DOHH2 (cell line): ENCODE data around the gene ENDOU.

Source experiments
- H3F3A ChIP-seq: fragments of 200-600 bp; sonication (generic), shearing (Covaris generic); 2 replicates; pipeline ENCODE4 v1.6.0; 2016; ENCODE audit warnings: antibody characterized with exemption, mild to moderate bottlenecking; ENCODE audit not compliant: control insufficient read depth, insufficient read depth
- H3K27ac ChIP-seq: fragments of 200-600 bp; sonication (generic); 2 replicates; pipeline ENCODE4 v1.5.1; 2014; ENCODE audit warnings: low read depth, mild to moderate bottlenecking, low read length, moderate library complexity
- H3K27me3 ChIP-seq: fragments of 200-600 bp; sonication (generic); 2 replicates; pipeline ENCODE4 v1.6.1; 2014; ENCODE audit warnings: mild to moderate bottlenecking, low read length, mixed read lengths; ENCODE audit not compliant: control insufficient read depth
- H3K36me3 ChIP-seq: fragments of 200-600 bp; sonication (generic); 2 replicates; pipeline ENCODE4 v1.6.1; 2014; ENCODE audit warnings: mild to moderate bottlenecking, low read length, moderate library complexity, mixed read lengths; ENCODE audit not compliant: control insufficient read depth
- H3K4me1 ChIP-seq: fragments of 200-600 bp; sonication (generic); 2 replicates; pipeline ENCODE4 v1.6.1; 2014; ENCODE audit warnings: mild to moderate bottlenecking, low read length, mixed read lengths; ENCODE audit not compliant: control insufficient read depth
- H3K4me2 ChIP-seq: fragments of 200-600 bp; sonication (generic); 2 replicates; pipeline ENCODE4 v1.6.0; 2014; ENCODE audit warnings: mild to moderate bottlenecking, low read length, moderate library complexity
- H3K4me3 ChIP-seq: fragments of 200-600 bp; sonication (generic); 2 replicates; pipeline ENCODE4 v1.5.1; 2014; ENCODE audit warnings: mild to moderate bottlenecking, low read length, mixed read lengths
- H3K79me2 ChIP-seq: fragments of 200-600 bp; sonication (generic); 2 replicates; pipeline ENCODE4 v1.6.1; 2014; ENCODE audit warnings: mild to moderate bottlenecking, low read length, mixed read lengths; ENCODE audit not compliant: control insufficient read depth
- H3K9me2 ChIP-seq: fragments of 200-600 bp; sonication (generic); replicated peaks from 2 replicates; pipeline ENCODE4 v1.6.1; 2014; ENCODE audit warnings: mild to moderate bottlenecking, low read length, mixed read lengths; ENCODE audit not compliant: control insufficient read depth
- H3K9me3 ChIP-seq: fragments of 200-600 bp; sonication (generic); 2 replicates; pipeline ENCODE4 v1.6.1; 2014; ENCODE audit warnings: antibody characterized with exemption, low read length, mixed read lengths; ENCODE audit not compliant: control insufficient read depth, insufficient read depth
- H4K20me1 ChIP-seq: fragments of 200-600 bp; sonication (generic); 2 replicates; pipeline ENCODE4 v1.6.0; 2014; ENCODE audit warnings: low read depth, mild to moderate bottlenecking, antibody characterized with exemption, low read length, moderate library complexity; ENCODE audit not compliant: control insufficient read depth, insufficient read depth
- EZH2phosphoT487 ChIP-seq: fragments of 200-600 bp; sonication (generic); IDR thresholded peaks from 2 replicates; pipeline ENCODE4 v1.6.1; 2017; ENCODE audit warnings: borderline replicate concordance, mild to moderate bottlenecking, antibody characterized with exemption, low read length, moderate library complexity, mixed read lengths
- TF ChIP-seq, protein P1 (sequence below): fragments of 200-600 bp; sonication (generic); IDR thresholded peaks from one replicate; pipeline ENCODE4 v1.5.1; 2014; ENCODE audit warnings: antibody characterized with exemption, mild to moderate bottlenecking, low read depth, low read length; ENCODE audit not compliant: poor library complexity, severe bottlenecking

The ENDOU gene

DNA sequence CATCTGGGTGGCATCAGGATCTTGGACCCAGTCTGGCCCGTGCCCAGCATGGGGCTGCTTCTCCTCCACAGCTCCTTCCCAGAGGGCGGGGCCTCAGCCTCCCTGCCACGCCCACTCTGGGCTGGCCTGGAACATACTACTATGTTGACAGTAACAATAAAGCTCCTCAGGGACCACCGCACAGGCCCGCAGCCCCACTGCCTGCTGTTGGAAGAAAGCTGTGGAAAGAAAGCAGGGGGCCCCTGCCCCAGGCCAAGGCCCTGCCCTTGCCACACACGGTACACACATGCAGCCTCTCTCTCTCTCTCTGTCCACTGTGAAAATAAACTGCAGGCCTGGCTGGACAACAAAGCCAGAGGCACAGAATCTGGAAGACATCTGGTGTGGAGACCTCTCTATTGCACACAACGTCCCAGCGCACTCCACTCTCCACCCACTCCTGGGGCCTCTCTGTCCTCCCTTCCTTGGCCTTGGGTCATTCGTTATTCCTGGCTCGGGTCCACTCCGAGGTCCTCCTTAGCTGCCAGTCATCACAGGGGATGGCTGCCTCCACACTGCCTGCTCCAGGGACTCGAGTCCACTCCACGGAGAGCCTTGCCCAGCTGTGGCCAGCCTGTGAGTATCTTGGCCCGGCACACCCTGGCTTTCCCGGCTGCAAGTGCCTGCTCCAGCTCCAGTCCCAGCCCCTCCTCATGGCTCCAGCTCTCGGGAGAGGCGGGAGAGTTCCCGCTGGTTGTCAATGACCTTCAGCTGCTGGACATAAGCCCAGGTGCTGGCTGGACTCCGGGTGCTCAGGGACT is 11.8 kb upstream of the ENDOU start:
- no peak overlapping the region for H3K4me3 ChIP-seq
- no peak overlapping the region for H3K4me2 ChIP-seq
- no peaks in the 10 kb centered on the region for H3K9me3 ChIP-seq
- no peaks in the 10 kb centered on the region for H3K36me3 ChIP-seq
- no peak for TF ChIP-seq EZH2phosphoT487
- TF ChIP-seq, protein P1, sequence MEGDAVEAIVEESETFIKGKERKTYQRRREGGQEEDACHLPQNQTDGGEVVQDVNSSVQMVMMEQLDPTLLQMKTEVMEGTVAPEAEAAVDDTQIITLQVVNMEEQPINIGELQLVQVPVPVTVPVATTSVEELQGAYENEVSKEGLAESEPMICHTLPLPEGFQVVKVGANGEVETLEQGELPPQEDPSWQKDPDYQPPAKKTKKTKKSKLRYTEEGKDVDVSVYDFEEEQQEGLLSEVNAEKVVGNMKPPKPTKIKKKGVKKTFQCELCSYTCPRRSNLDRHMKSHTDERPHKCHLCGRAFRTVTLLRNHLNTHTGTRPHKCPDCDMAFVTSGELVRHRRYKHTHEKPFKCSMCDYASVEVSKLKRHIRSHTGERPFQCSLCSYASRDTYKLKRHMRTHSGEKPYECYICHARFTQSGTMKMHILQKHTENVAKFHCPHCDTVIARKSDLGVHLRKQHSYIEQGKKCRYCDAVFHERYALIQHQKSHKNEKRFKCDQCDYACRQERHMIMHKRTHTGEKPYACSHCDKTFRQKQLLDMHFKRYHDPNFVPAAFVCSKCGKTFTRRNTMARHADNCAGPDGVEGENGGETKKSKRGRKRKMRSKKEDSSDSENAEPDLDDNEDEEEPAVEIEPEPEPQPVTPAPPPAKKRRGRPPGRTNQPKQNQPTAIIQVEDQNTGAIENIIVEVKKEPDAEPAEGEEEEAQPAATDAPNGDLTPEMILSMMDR: no peak
- H3K27me3 ChIP-seq: no peaks in the 10 kb centered on the region
- peaks cover 34% of the 10 kb centered on the region for H3K4me1 ChIP-seq
- no peaks in the 10 kb centered on the region for H3K79me2 ChIP-seq
- H4K20me1 ChIP-seq: no peaks in the 10 kb centered on the region
- H3K27ac ChIP-seq: no peak overlapping the region
- peaks cover 9% of the 10 kb centered on the region for H3F3A ChIP-seq
- no peaks in the 10 kb centered on the region for H3K9me2 ChIP-seq

DNA sequence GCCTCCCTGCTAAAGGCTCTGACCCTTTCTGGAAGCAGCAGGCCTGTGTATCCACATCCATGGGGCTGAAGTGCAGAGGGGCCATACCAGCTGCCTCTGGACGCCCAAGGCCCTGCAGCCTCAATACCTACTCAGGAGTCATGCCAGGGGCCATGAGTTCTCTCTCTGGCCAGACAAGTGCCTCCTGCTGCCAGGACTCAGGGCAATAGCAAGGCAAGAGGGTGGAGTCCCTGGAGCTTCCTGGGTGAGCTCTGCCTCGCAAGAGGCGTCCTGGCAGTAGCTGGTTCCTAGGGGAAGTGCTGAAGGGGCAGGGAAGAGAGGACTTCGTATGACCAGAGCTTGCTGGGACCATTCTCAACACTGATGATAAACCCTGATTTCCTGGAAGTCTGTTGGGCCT is 10.9 kb upstream of the ENDOU start:
- peaks cover 26% of the 10 kb centered on the region for H3K4me1 ChIP-seq
- H3K4me2 ChIP-seq: no peak overlapping the region

DNA sequence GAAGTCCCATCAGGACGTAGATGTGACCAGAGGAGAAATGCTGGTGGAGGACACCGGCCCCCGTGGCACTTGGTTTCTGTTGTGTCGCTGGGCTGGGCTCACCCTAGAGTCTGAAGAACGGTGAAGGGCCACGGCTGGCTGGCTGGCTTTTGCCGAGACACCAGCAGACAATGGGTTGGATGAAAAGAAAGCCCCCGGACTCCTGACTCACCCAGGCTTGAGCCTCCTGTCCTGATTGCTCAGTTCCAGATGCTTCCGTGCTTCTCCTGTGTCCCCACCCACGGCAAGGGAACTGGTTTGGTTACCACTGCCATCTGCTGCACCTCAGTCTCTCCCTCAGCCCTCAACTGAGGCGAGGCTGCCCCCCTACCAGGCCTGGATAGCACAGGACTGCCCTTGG is 10.4 kb upstream of the ENDOU start:
- TF ChIP-seq, protein P1: no peak
- TF ChIP-seq EZH2phosphoT487: no peak
- no peak overlapping the region for H3K4me2 ChIP-seq
- no peaks in the 10 kb centered on the region for H3K36me3 ChIP-seq
- no peaks in the 10 kb centered on the region for H3K79me2 ChIP-seq
- H3F3A ChIP-seq: no peaks in the 10 kb centered on the region
- no peaks in the 10 kb centered on the region for H4K20me1 ChIP-seq
- no peak overlapping the region for H3K27ac ChIP-seq
- peaks cover 21% of the 10 kb centered on the region for H3K4me1 ChIP-seq
- no peaks in the 10 kb centered on the region for H3K9me3 ChIP-seq
- no peak overlapping the region for H3K4me3 ChIP-seq
- H3K9me2 ChIP-seq: no peaks in the 10 kb centered on the region
- H3K27me3 ChIP-seq: no peaks in the 10 kb centered on the region

More for the DNA sequence above, 10.9 kb upstream of the ENDOU start:
- Histone ChIP-seq H3K79me2 (no peaks in the 10 kb centered on the region), H3K27ac (no peak overlapping the region), H3K36me3 (no peaks in the 10 kb centered on the region), H3K9me3 (no peaks in the 10 kb centered on the region), H4K20me1 (no peaks in the 10 kb centered on the region), H3K4me3 (no peak overlapping the region), H3F3A (peaks cover under 1% of the 10 kb centered on the region; the same call in 1 of the 2 replicates), H3K9me2 (no peaks in the 10 kb centered on the region), H3K27me3 (no peaks in the 10 kb centered on the region)
- TF ChIP-seq, protein P1: no peak
- no peak for TF ChIP-seq EZH2phosphoT487
